B cell (primary cell): Measurements from ENCODE around the gene CHRNA1. TPM values are rescaled to one million over a fixed set of nuclear protein-coding genes. Genes with fewer than 3 reads are reported as not detected.

ENCODE experiments used
- ATAC-seq: fragments of 200-7000 bp; cut with Tn5 transposase; one replicate; pipeline ENCODE4 v1.10.0; 2021; ENCODE audit warnings: low read depth, mild to moderate bottlenecking, moderate number of reproducible peaks, moderate library complexity
- CTCF ChIA-PET: fragments of 350-600 bp; sonication (Branson Sonifier 250); formaldehyde crosslinking; loops from one replicate; lab custom pipeline; 2021; ENCODE audit warnings: antibody characterized with exemption, inconsistent platforms; lab: Charles Lee
- POLR2A ChIA-PET: fragments of 350-600 bp; sonication (Branson Sonifier 250); formaldehyde crosslinking; loops from one replicate; lab custom pipeline; 2021; ENCODE audit warnings: antibody characterized with exemption; lab: Charles Lee
- DNase-seq: peaks from one replicate; pipeline ENCODE4 v3.0.0; 2013
- H2AFZ ChIP-seq: 2 replicates; pipeline ENCODE4 v1.6.1; 2012; ENCODE audit warnings: mild to moderate bottlenecking, low read depth, low read length; ENCODE audit not compliant: insufficient read depth, poor library complexity, severe bottlenecking
- H3K27ac ChIP-seq, 2 donors: 1 replicate in 1 of 2; 2 replicates in 1 of 2; pipeline ENCODE4 v1.5.1; 2012 to 2013; ENCODE audit warnings: low read length in 2 of 2, mild to moderate bottlenecking in 2 of 2, moderate library complexity in 1 of 2
- H3K27me3 ChIP-seq, 4 experiments: fragments of 200-600 bp in 1 of 4; sonication (generic) in 1 of 4; replicated peaks in 1 of 4; 1 replicate in 2 of 4; 2 replicates in 2 of 4; pipeline versions ENCODE4 v1.6.1 to v1.7.0; 2013 to 2016; ENCODE audit warnings: low read length in 3 of 4, mild to moderate bottlenecking in 2 of 4, mixed read lengths in 1 of 4, moderate library complexity in 1 of 4; ENCODE audit not compliant: insufficient read depth in 4 of 4, control insufficient read depth in 3 of 4; ENCODE audit errors: control extremely low read depth in 1 of 4
- H3K36me3 ChIP-seq, 2 experiments: replicated peaks in 1 of 2; 1 replicate in 1 of 2; 2 replicates in 1 of 2; pipeline versions ENCODE4 v1.6.1 to v1.7.1; 2013; ENCODE audit warnings: low read length in 1 of 2; ENCODE audit not compliant: insufficient read depth in 2 of 2, control insufficient read depth in 1 of 2; ENCODE audit errors: control extremely low read depth in 1 of 2, extremely low read depth in 1 of 2
- H3K4me1 ChIP-seq, 2 donors: fragments of 200-600 bp in 1 of 2; sonication (generic) in 1 of 2; 1 replicate in 1 of 2; 2 replicates in 1 of 2; pipeline versions ENCODE4 v1.5.1 to v1.6.1; 2013 to 2017; ENCODE audit warnings: low read length in 2 of 2; ENCODE audit not compliant: control insufficient read depth in 2 of 2, insufficient read depth in 2 of 2
- H3K4me2 ChIP-seq: replicated peaks from 2 replicates; pipeline ENCODE3; 2012; ENCODE audit warnings: mild to moderate bottlenecking, low read depth, low read length; ENCODE audit not compliant: poor library complexity, severe bottlenecking
- H3K4me3 ChIP-seq, 5 experiments: fragments of 200-600 bp in 1 of 5; sonication (generic) in 1 of 5; 1 replicate in 3 of 5; 2 replicates in 2 of 5; pipeline versions ENCODE4 v1.5.1 to v1.7.0; 2011 to 2016; ENCODE audit warnings: low read length in 4 of 5, mild to moderate bottlenecking in 4 of 5, low read depth in 2 of 5, control low read depth in 1 of 5, moderate library complexity in 1 of 5; ENCODE audit not compliant: insufficient read depth in 1 of 5; ENCODE audit errors: control extremely low read depth in 1 of 5, extremely low read depth in 1 of 5
- H3K79me2 ChIP-seq: fragments of 200-600 bp; sonication (generic); one replicate; pipeline ENCODE4 v1.6.0; 2016; ENCODE audit warnings: low read length; ENCODE audit not compliant: control insufficient read depth, insufficient read depth
- H3K9ac ChIP-seq: fragments of 200-600 bp; sonication (generic); 2 replicates; pipeline ENCODE4 v1.6.1; 2017; ENCODE audit warnings: mild to moderate bottlenecking, low read length, moderate library complexity
- H3K9me3 ChIP-seq, 3 donors: one replicate each; pipeline versions ENCODE4 v1.6.1 to v1.7.1; 2013; ENCODE audit warnings: low read length in 2 of 3; ENCODE audit not compliant: control insufficient read depth in 2 of 3, insufficient read depth in 1 of 3; ENCODE audit errors: control extremely low read depth in 1 of 3
- H4K20me1 ChIP-seq: 2 replicates; pipeline ENCODE4 v1.6.0; 2012; ENCODE audit warnings: mild to moderate bottlenecking, low read length; ENCODE audit not compliant: insufficient read depth, control insufficient read depth, poor library complexity, severe bottlenecking
- H3K27ac Mint-ChIP-seq: one replicate; pipeline ENCODE4 v1.8.0; 2021; ENCODE audit warnings: mixed read lengths
- H3K27me3 Mint-ChIP-seq: one replicate; pipeline ENCODE4 v1.8.0; 2021; ENCODE audit warnings: mixed read lengths
- H3K4me1 Mint-ChIP-seq: one replicate; pipeline ENCODE4 v1.8.0; 2021; ENCODE audit warnings: mixed read lengths
- H3K4me3 Mint-ChIP-seq: one replicate; pipeline ENCODE4 v1.8.0; 2021; ENCODE audit warnings: mixed read lengths
- H3K9me3 Mint-ChIP-seq: one replicate; pipeline ENCODE4 v1.8.0; 2022; ENCODE audit warnings: mixed read lengths; ENCODE audit not compliant: insufficient read depth
- EZH2 ChIP-seq: IDR thresholded peaks from 2 replicates; pipeline ENCODE4 v1.6.1; 2012; ENCODE audit warnings: borderline replicate concordance, low read depth, mild to moderate bottlenecking, moderate library complexity, low read length; ENCODE audit not compliant: insufficient read depth, poor library complexity, severe bottlenecking
- WGBS: methylation state at CpG from one replicate; pipeline ENCODE4 v1.1.5; 2013; ENCODE audit warnings: missing lambda C conversion rate; ENCODE audit not compliant: insufficient coverage; 5-methylcytosine and 5-hydroxymethylcytosine counted together
- intact Hi-C: fragments of 100-400 bp; cut with micrococcal nuclease; formaldehyde crosslinking; loops from one replicate; pipeline ENCODE4 v1.10.0; 2022
- polyA plus RNA-seq: library from polyadenylated mRNA; depleted of rRNA; stranded (reverse); fragments of >200 nt; gene quantifications from 2 replicates; pipeline ENCODE4 v1.2.3, GENCODE V29; 2012
- total RNA-seq, 2 donors: library from RNA; stranded (reverse); fragments of 120-200 nt in 1 of 2; gene quantifications; 1 replicate in 1 of 2; 2 replicates in 1 of 2; pipeline versions ENCODE4 v1.2.3 to v1.2.4, GENCODE V29; 2013 to 2022
- TF ChIP-seq, protein P1 (sequence below): fragments of 200-600 bp; IDR thresholded peaks from one replicate; pipeline ENCODE4 v1.8.0; 2022; ENCODE audit warnings: antibody characterized with exemption, mild to moderate bottlenecking

Gene CHRNA1
- total and polyA plus RNA-seq, 2 donors (not counting 1 experiment from before 2014, with no cell fraction given): 0.20 to 0.22 TPM

DNA sequence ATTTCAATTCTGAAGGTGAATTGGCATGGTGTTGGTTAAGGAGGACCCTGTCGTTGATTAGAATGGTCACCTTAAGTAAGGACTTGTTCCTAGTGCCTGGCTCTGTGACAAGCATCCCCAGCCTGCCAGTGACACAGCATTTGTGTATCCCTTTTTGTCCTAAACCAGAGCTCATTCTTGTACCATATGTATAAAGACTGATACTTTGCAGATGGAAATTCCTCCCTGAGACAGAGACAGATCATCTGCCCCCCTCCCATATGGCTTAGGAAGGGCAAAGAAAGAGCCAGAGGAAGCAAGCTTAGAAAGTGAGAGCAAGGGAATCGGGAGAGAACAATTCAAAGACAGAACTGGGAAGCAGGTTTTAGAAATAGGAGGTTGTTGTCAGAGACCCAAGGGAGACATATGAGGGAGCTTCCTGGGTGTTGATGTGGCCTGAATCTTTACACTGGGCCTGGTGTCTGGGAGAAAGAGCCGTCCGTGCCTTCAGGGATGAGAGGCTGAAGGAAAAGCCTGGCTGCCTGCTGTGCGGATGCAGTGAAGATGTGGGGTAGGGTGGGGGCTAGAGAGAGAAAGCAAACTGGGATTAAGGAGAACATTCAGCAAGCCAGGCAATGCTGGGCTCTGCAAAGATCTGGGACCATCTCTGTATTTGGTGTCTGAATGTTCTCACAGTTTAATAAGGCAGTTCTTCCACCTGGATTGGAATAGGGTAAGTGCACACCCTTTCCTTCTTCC, 13.2 kb upstream of the CHRNA1 start:
- Histone ChIP-seq H3K4me1 (peaks cover 0 to 6% of the 10 kb centered on the region in 2 donors), H3K27ac (no peak overlapping the region), H3K9ac (no peak overlapping the region), H3K4me3 (no peak overlapping the region), H3K4me2 (no peak overlapping the region), H3K27me3 (peaks cover 0 to 10% (median 2%) of the 10 kb centered on the region in 4 experiments), H4K20me1 (no peaks in the 10 kb centered on the region), H3K9me3 (no peaks in the 10 kb centered on the region), H3K79me2 (no peaks in the 10 kb centered on the region), H2AFZ (no peak overlapping the region), H3K36me3 (no peaks in the 10 kb centered on the region)
- ChIA-PET CTCF (interaction anchor here (1.4 to 8.0 kb wide), 2 partner anchors 27 to 212 kb away, joined by 3 to 59 read pairs; no protein-coding TSS in a partner anchor), POLR2A (no interaction called here)
- Mint-ChIP-seq H3K27ac (no peak overlapping the region), H3K9me3 (no peaks in the 10 kb centered on the region), H3K27me3 (peaks cover 26% of the 10 kb centered on the region), H3K4me3 (no peak overlapping the region), H3K4me1 (peaks cover 7% of the 10 kb centered on the region)
- ATAC-seq (no peak), DNase-seq (no peak)
- no peak for TF ChIP-seq EZH2
- TF ChIP-seq, protein P1, sequence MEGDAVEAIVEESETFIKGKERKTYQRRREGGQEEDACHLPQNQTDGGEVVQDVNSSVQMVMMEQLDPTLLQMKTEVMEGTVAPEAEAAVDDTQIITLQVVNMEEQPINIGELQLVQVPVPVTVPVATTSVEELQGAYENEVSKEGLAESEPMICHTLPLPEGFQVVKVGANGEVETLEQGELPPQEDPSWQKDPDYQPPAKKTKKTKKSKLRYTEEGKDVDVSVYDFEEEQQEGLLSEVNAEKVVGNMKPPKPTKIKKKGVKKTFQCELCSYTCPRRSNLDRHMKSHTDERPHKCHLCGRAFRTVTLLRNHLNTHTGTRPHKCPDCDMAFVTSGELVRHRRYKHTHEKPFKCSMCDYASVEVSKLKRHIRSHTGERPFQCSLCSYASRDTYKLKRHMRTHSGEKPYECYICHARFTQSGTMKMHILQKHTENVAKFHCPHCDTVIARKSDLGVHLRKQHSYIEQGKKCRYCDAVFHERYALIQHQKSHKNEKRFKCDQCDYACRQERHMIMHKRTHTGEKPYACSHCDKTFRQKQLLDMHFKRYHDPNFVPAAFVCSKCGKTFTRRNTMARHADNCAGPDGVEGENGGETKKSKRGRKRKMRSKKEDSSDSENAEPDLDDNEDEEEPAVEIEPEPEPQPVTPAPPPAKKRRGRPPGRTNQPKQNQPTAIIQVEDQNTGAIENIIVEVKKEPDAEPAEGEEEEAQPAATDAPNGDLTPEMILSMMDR: no peak
- intact Hi-C loops: no loop called here
- 76% methylated on average over 5 of the region's 5 CpGs for WGBS

DNA sequence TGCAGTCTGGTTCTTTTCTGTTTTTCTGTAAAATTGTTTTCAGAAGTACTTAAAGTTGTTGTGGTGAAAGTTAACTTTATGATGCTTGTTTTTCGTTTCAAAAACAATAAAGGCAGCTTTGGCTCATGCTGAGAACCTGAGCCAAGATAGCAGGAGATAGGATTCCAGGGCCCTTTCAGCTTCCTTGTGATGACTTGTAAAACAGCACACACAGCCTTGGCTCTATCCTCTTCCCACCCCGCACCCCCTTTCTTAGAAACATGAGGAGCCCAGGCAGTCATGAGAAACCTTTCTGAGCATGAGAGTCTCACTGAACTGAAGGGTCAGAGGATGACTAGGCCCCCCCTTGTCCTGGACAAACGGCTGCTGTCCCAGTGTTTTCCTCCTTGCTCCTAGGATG, 12.4 kb upstream of the CHRNA1 start:
- CTCF ChIA-PET: interaction anchor here (1.4 to 8.0 kb wide), 2 partner anchors 27 to 212 kb away, joined by 3 to 59 read pairs; no protein-coding TSS in a partner anchor
- Mint-ChIP-seq H3K9me3 (no peaks in the 10 kb centered on the region), H3K4me1 (peaks cover 11% of the 10 kb centered on the region), H3K27me3 (peaks cover 26% of the 10 kb centered on the region), H3K4me3 (no peak overlapping the region), H3K27ac (no peak overlapping the region)
- no peak for DNase-seq
- intact Hi-C loops: no loop called here
- no peak overlapping the region for H2AFZ ChIP-seq
- H3K79me2 ChIP-seq: no peaks in the 10 kb centered on the region
- 100% methylated on average over 2 of the region's 3 CpGs for WGBS
- H3K27me3 ChIP-seq: peaks cover 0 to 10% (median 2%) of the 10 kb centered on the region in 4 experiments
- H3K4me1 ChIP-seq: peaks cover 0 to 6% of the 10 kb centered on the region in 2 donors
- POLR2A ChIA-PET: no interaction called here
- H3K27ac ChIP-seq: no peak overlapping the region
- H3K4me3 ChIP-seq: no peak overlapping the region
- no peaks in the 10 kb centered on the region for H3K9me3 ChIP-seq
- no peaks in the 10 kb centered on the region for H4K20me1 ChIP-seq
- no peak for ATAC-seq
- no peak overlapping the region for H3K4me2 ChIP-seq
- H3K9ac ChIP-seq: no peak overlapping the region
- TF ChIP-seq EZH2: no peak
- TF ChIP-seq, protein P1: no peak
- H3K36me3 ChIP-seq: no peaks in the 10 kb centered on the region
